NB4 (cell line): Measurements from ENCODE around the gene CHCHD6.
A peak's percentile ranks its signal among the peaks of the same experiment; 100 is the strongest.

Experiments
- DNase-seq: peaks from one replicate; pipeline ENCODE4 v3.0.0; 2010; ENCODE audit warnings: low read depth
- H3K4me3 ChIP-seq: one replicate; pipeline ENCODE4 v1.5.1; 2011; ENCODE audit warnings: mild to moderate bottlenecking, low read depth, low read length, moderate library complexity
- MYC ChIP-seq: IDR thresholded peaks from 2 replicates; pipeline ENCODE4 v1.6.1; 2011; ENCODE audit warnings: low read depth, low read length
- POLR2A ChIP-seq: IDR thresholded peaks from 2 replicates; pipeline ENCODE4 v1.6.1; 2011; ENCODE audit warnings: mild to moderate bottlenecking; ENCODE audit not compliant: insufficient read length; ENCODE audit errors: extremely low read depth
- TF ChIP-seq, protein P1 (sequence below): IDR thresholded peaks from one replicate; pipeline ENCODE4 v1.5.1; 2012; ENCODE audit warnings: low read depth, low read length
- TF ChIP-seq, protein P2 (sequence below): IDR thresholded peaks from 2 replicates; pipeline ENCODE4 v1.6.1; 2011; ENCODE audit warnings: low read depth, low read length

CHCHD6 gene

DNA sequence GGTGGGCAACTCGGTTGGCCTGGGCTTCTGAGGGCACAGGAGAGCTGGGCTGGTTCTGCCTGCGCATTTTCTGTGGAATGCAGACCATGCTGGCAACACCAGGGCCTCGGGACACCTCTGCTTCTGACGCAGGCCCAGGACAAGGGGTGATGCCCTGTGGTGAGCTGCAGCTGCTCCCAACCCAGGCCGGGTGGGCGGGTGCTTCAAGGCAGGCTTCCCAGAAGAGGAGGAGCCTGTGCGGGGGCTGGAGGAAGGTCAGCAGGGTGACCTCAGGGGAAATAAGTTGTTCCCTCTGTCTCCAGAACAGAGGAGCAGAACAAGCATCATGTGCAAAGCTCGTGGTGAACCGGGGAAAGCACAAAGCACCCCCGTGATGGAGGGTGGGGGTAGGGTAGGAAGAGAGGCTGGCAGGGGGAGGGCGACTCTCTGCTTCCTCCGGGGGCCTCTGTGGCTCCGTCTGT, 267.9 kb downstream of the CHCHD6 start:
- DNase-seq: peak; percentile 39
- no peak overlapping the region for H3K4me3 ChIP-seq
- TF ChIP-seq MYC: no peak
- TF ChIP-seq POLR2A: no peak
- TF ChIP-seq, protein P1, sequence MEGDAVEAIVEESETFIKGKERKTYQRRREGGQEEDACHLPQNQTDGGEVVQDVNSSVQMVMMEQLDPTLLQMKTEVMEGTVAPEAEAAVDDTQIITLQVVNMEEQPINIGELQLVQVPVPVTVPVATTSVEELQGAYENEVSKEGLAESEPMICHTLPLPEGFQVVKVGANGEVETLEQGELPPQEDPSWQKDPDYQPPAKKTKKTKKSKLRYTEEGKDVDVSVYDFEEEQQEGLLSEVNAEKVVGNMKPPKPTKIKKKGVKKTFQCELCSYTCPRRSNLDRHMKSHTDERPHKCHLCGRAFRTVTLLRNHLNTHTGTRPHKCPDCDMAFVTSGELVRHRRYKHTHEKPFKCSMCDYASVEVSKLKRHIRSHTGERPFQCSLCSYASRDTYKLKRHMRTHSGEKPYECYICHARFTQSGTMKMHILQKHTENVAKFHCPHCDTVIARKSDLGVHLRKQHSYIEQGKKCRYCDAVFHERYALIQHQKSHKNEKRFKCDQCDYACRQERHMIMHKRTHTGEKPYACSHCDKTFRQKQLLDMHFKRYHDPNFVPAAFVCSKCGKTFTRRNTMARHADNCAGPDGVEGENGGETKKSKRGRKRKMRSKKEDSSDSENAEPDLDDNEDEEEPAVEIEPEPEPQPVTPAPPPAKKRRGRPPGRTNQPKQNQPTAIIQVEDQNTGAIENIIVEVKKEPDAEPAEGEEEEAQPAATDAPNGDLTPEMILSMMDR: no peak
- TF ChIP-seq, protein P2, sequence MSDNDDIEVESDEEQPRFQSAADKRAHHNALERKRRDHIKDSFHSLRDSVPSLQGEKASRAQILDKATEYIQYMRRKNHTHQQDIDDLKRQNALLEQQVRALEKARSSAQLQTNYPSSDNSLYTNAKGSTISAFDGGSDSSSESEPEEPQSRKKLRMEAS: no peak

GRCh38 chr3:126972866-126973265, 268.8 kb downstream of the CHCHD6 start:
- DNase-seq: no peak
- no peak overlapping the region for H3K4me3 ChIP-seq
- TF ChIP-seq, protein P1: peak; percentile 5
- TF ChIP-seq MYC: no peak

- H3K4me3 ChIP-seq: no peak overlapping the region
- TF ChIP-seq, protein P1: no peak
- TF ChIP-seq POLR2A: no peak
- no peak for DNase-seq
These were observed 269.8 kb downstream of the CHCHD6 start for GRCh38 chr3:126973814-126974213.

DNA sequence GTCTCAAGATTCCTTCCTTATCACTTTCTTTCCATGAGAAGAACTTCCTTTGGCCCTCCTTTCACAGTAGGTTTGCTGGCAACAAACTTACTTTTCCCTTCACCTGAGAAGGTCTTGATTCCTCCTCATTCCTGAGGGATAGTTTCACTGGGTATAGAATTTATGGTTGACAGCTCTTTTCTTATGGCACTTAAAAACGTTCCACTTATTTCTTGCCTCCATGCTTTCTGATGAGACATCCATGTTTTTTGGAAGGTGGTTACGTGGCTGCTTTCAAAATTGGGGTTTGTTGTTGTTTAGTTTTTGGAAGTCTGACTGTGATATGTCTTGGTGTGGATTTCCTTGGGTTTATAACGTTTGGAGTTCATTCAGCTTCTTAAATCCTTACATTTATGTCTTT, 270.7 kb downstream of the CHCHD6 start:
- TF ChIP-seq POLR2A (no peak), MYC (no peak)
- TF ChIP-seq, protein P1: no peak
- TF ChIP-seq, protein P2: no peak
- no peak overlapping the region for H3K4me3 ChIP-seq
- DNase-seq: no peak

GRCh38 chr3:126976906-126977305, 272.9 kb downstream of the CHCHD6 start:
- TF ChIP-seq, protein P1: no peak
- no peak for TF ChIP-seq MYC
- TF ChIP-seq, protein P2: no peak
- TF ChIP-seq POLR2A: no peak
- DNase-seq: no peak
- no peak overlapping the region for H3K4me3 ChIP-seq

GRCh38 chr3:126977821-126978220, 273.8 kb downstream of the CHCHD6 start:
- TF ChIP-seq MYC: no peak
- TF ChIP-seq POLR2A: no peak
- TF ChIP-seq, protein P1: no peak
- TF ChIP-seq, protein P2: no peak
- H3K4me3 ChIP-seq: no peak overlapping the region
- DNase-seq: no peak
